GM21526 (cell line): ENCODE data around the gene ACP4.
A peak's percentile ranks its signal among the peaks of the same experiment; 100 is the strongest.

Source experiments
- ATAC-seq: cut with Tn5 transposase; IDR thresholded peaks from one replicate; pipeline ENCODE4 v1.9.1; 2021; ENCODE audit warnings: moderate library complexity; ENCODE audit not compliant: unreplicated experiment, low FRiP score

ACP4 gene

GRCh38 chr19:50820086-50820485 is 29.9 kb downstream of the ACP4 start:
- no peak for ATAC-seq

- ATAC-seq: no peak
Observed at GRCh38 chr19:50820549-50821247, 30.5 kb downstream of the ACP4 start.

DNA sequence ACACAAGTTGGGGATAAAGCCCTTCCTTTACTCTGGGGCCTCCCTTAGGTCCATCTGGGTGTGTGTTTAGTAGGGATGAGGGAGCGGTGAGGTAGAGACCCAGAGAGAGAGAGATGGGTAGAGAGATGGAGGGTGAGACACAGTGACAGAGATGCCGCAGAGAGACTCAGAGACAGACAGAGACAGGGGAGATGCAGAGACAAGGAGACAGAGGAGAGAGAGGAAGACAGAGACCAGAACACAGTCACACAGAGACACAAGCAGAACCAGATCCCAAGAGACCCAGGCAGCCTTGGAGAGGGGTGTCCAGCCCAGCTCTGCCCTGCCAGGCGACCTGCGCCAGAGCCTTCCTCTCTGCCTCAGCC is 31.0 kb downstream of the ACP4 start:
- ATAC-seq: no peak

DNA sequence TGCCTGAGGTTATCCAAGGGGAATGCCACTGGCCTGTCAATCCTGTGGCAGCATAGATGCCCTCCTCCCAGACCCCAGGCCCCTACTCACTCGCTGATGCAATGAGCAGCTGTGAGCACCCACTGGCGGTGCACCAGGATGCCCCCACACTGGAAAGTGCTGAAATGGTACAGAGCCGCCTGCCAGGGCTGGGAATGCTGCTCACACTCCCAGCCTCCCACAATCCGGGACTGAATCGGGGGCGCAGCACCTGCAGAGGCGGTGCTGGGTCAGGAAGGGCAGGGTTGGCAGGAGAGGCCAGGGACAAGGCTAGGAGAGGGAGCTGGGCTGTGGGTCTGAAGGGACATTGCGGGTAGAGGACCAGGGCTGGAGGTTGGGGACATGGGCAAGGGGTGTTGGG is 31.4 kb downstream of the ACP4 start:
- ATAC-seq: no peak

GRCh38 chr19:50822661-50823208 is 32.5 kb downstream of the ACP4 start:
- ATAC-seq: no peak

- ATAC-seq: no peak
Observed at GRCh38 chr19:50823389-50824042, 33.3 kb downstream of the ACP4 start, which contains the start of gene KLK1. Gene KLK1 (minus strand): TSS chr19:50823787. CDS start chr19:50823748, 39 bp downstream.

GRCh38 chr19:50826492-50827240 is 36.5 kb downstream of the ACP4 start:
- ATAC-seq: no peak

DNA sequence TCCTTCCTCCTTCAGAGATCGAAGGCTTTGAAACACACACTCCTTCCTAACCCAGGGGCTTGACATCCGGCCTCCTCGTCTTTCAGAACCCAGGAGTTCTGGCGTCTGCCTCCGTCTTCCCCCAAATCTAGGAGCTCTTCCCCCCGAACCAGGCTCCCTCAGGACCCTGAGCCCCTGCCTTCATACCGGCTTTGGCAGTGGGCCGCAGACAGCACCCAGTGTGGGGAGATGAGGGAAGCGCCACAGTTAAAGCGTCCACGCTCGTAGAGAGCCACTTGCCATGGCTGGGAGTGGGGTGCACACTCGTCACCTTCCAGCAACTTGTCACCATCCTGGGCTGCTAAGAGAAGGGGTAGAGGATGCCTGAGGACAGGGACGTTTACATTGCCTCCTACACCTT is 37.3 kb downstream of the ACP4 start:
- no peak for ATAC-seq

DNA sequence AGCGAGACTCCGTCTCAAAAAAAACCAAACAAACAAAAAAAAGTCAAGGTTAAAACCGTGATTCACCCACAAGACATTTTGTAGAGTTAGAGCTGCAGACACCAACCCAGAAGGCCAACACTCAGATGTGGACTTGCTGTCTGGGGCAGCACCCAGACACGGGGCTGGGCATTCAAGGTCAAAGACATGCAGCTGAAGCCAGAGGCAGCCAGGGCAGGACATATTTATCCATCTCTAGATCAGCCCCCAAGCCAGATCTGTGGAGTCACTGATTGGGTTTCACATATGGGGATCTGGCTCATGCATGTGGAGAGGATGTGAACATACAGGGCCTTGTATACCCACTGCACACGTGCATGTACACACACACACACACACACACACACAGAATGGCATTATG is 39.6 kb downstream of the ACP4 start:
- no peak for ATAC-seq

DNA sequence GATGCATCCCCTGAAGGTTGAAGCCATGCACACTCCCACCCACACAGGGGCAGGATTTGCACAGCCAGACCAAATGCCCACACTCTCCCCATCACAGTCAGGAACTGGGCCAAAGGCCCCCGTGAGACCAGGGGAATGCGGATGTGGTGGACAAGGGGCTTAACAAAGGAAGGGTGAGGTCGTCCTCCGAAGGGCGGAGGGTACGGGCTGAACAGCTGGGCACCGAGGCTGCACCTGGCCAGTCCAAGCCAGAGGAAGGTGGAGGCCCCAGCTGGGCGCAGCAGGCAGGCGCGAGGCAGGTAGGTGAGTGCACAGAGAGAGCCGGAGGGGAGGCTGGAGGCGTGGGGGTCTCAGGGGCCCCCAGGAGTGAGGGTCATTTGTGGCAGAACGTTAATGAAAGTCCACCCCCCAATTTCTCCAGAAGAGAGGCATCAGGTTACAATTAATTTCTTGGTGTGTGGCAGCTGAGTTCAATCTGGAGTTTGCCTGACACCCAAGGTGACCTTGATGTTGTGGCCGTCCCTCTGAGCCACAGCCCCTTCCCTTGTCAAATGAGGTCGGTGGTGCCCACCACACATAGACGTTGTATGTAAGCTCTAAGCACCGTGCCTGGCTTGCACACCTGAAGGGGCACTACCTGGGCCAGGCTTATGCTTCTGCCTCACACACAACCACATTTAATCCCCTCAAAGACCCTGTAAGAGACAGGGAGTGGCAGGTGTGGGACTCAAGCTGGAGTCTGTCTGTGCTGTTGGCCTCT is 40.2 kb downstream of the ACP4 start:
- no peak for ATAC-seq

DNA sequence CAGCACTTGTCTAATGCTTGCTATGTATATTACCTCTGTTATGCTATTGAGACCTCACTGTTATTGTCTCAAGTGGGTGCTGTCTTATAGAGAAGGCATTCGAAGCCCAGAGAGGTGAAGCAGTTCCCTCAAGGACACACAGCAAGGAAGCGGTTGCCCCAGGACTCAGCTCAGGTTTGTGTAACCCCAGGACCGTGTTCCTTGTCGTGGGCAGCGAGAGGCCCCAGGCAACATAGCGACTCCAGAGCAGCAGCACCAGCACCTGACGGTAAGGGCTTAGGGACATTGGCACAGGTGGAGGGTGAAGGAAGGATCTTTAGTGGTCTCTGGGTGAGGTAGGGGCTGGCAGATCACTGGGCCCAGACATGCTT is 40.8 kb downstream of the ACP4 start:
- no peak for ATAC-seq

- ATAC-seq: no peak
Observed at GRCh38 chr19:50832666-50833065, 42.5 kb downstream of the ACP4 start.

DNA sequence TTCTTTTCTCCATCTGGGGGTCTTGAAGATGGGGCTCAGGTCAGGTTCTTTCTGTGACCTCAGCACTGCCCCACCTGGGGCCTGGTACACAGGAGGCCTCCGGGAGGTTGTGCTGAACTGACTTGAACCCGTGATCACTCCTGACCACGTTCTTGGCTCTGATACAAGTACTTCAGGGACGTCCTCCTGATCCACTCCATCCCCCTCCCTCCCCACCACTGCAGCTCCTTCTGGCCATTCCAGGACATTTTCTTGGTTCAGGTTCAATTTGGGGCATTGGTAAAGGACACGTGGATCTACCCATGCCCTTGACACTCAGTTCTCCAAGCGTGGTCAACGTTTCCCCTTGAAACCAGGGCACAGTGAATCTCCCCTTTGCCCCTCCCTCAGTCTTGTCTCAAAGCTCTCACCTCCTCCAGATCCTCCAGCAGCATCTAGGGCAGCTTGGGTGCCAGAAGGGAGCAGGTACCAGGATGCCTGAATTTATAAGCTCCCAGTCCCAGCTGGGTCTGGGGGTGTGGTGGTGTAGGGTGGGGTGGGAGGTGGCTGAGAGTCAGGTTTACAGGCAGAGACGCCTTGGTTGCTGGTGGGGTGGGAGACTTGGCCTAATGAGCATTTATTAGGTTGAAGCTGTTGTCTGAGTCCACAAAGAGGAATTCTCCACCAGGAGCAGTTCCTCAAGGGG is 43.0 kb downstream of the ACP4 start, which contains the start of gene KLK15:
TSS of gene KLK15 (minus strand) at position 458 of the 685 bp plus-strand sequence. CDS start 2,082 bp downstream, outside the sequence.
- ATAC-seq: no peak

DNA sequence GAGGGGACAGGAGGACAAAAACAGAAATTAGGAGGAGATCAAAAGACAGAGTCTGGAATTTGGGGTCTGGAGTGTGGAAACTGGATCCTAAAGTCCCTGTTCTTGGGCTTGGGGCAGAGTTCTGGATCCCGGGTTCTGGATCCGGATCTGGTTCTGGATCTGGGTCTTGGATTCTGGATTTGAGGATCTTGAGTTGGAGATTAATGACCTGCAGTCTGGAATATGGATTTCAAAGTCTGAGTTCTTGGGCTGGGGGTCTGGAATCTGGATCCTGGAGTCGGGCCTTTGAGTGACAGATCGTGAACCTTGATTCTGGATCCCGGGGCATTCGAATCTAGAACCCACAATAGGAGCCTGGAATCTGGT is 43.6 kb downstream of the ACP4 start:
- ATAC-seq: no peak

- ATAC-seq: no peak
Observed at GRCh38 chr19:50835103-50835784, 45.0 kb downstream of the ACP4 start.

DNA sequence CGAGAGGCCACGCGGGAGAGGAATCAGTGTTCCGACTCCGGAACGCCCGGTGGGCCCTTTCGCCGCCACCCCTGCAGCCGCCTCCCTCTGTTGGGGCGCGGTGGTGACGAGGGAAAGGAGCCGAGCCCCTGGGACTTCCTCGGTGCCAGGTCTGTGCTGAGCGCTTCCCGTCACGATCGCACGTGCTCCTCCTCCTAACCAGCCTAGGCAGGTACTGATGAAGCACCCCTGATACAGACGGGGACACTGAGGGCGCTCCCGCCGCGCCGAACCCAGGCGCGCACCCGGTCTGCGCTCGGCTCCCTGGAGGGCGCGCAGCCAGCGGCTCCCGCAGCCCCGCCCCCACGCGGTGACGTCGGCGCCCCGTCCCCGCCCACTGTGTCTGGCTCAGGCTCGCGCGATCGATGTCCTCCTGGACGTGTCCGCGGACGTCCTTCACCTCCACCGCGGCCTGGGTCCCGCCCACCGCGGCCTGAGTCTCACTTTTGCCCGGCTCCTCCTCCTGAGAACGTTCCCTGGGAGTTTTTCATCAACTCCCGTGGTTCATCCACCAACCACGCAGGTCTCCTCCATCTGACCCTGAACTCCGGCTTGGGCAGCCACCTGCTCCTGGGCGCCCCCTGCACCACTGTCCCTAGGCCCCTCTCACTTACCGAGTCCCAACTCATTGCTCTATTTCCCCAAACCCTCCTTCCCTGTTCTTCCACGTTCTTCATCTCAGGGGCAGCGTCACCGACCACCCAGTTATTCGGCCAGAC is 45.7 kb downstream of the ACP4 start:
- peak; percentile 74 for ATAC-seq

DNA sequence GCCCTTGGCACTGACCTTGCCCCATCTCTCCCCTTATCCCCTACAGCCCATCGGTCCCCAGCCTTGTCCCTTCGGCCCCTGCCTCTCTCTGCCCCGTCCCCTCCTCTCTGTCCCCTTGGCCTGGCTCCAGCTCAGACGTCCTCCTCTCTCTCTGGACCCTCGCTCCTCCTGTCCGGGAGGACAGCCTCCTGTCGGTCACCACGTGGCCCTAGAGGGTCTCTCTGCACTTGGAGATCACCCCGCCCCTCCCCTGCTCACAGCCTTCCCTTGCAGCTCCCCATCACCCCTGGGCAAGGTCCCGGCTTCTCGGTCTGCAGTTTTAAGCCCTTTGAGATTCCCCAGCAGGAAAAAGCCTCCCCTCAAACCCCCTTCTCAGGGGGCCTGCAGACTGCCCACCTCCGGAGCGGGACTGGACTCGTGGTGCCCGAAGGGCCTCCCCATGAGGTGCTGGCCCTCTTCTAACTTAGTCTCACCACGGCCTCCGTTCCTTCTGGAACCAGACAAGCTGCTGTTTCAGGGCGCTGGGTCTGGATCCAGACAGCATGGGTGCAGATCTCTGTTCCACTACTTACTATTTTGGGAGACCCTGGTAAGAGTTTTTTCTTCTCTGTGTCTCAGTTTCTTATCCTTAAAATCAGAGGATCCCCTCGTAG is 46.5 kb downstream of the ACP4 start:
- no peak for ATAC-seq

- no peak for ATAC-seq
Observed at GRCh38 chr19:50837300-50837699, 47.1 kb downstream of the ACP4 start.
